HEK293T (cell line): ENCODE results near the gene CELA2A.
"Not testable (repeated sequence)": the region's sequence is repeated elsewhere in the genome, so short reads cannot be mapped to it uniquely, and the experiment has no call there.

ENCODE experiments used
- CTCF ChIA-PET: fragments of 350-600 bp; formaldehyde crosslinking; extraction: SDS; loops from one replicate; lab custom pipeline; 2021; ENCODE audit warnings: antibody characterized with exemption, inconsistent platforms; lab: Yijun Ruan, JAX
- POLR2A ChIA-PET: fragments of 350-600 bp; formaldehyde crosslinking; extraction: SDS; loops from one replicate; lab custom pipeline; 2020; ENCODE audit warnings: antibody characterized with exemption, inconsistent platforms; lab: Yijun Ruan, JAX
- DNase-seq: peaks from one replicate; pipeline ENCODE4 v3.0.0; 2012; ENCODE audit warnings: mixed read lengths; ENCODE audit errors: extremely low spot score
- ARNT ChIP-seq: fragments of 450-650 bp; IDR thresholded peaks from 2 replicates; pipeline ENCODE4 v1.6.1; 2017; ENCODE audit warnings: mild to moderate bottlenecking
- BHLHE40 ChIP-seq: fragments of 450-650 bp; IDR thresholded peaks from 2 replicates; pipeline ENCODE4 v1.6.1; 2016; ENCODE audit warnings: mild to moderate bottlenecking, moderate library complexity, borderline replicate concordance
- CTBP1 ChIP-seq: fragments of 450-650 bp; IDR thresholded peaks from 2 replicates; pipeline ENCODE4 v1.6.1; 2016; ENCODE audit warnings: borderline replicate concordance
- ELF4 ChIP-seq: fragments of 450-650 bp; IDR thresholded peaks from 2 replicates; pipeline ENCODE4 v1.6.1; 2017; ENCODE audit warnings: antibody characterized with exemption
- FOXA1 ChIP-seq: fragments of 450-650 bp; IDR thresholded peaks from 2 replicates; pipeline ENCODE4 v1.6.1; 2016; ENCODE audit warnings: mild to moderate bottlenecking
- FOXK2 ChIP-seq: fragments of 450-650 bp; IDR thresholded peaks from 2 replicates; pipeline ENCODE4 v1.6.1; 2016; ENCODE audit warnings: mild to moderate bottlenecking
- FOXM1 ChIP-seq: fragments of 450-650 bp; IDR thresholded peaks from 2 replicates; pipeline ENCODE4 v1.6.1; 2017; ENCODE audit warnings: mild to moderate bottlenecking, borderline replicate concordance
- HDGF ChIP-seq: fragments of 450-650 bp; IDR thresholded peaks from 2 replicates; pipeline ENCODE4 v1.6.1; 2017; ENCODE audit warnings: antibody characterized with exemption, borderline replicate concordance
- L3MBTL2 ChIP-seq: fragments of 450-650 bp; conservative IDR thresholded peaks from 2 replicates; pipeline ENCODE4 v1.6.1; 2016; ENCODE audit warnings: mild to moderate bottlenecking
- LEF1 ChIP-seq: fragments of 450-650 bp; IDR thresholded peaks from 2 replicates; pipeline ENCODE4 v1.6.1; 2017; ENCODE audit warnings: mild to moderate bottlenecking, borderline replicate concordance
- NFRKB ChIP-seq: fragments of 450-650 bp; IDR thresholded peaks from 2 replicates; pipeline ENCODE4 v1.6.1; 2016; ENCODE audit warnings: mild to moderate bottlenecking, moderate library complexity
- PKNOX1 ChIP-seq: fragments of 450-650 bp; IDR thresholded peaks from 2 replicates; pipeline ENCODE4 v1.6.1; 2016
- SP1 ChIP-seq: fragments of 450-650 bp; IDR thresholded peaks from 2 replicates; pipeline ENCODE4 v1.6.1; 2017
- SUZ12 ChIP-seq: fragments of 450-650 bp; IDR thresholded peaks from 2 replicates; pipeline ENCODE4 v1.6.1; 2016; ENCODE audit warnings: mild to moderate bottlenecking
- TARDBP ChIP-seq: fragments of 450-650 bp; IDR thresholded peaks from 2 replicates; pipeline ENCODE4 v1.6.1; 2016
- ZNF384 ChIP-seq: fragments of 450-650 bp; IDR thresholded peaks from 2 replicates; pipeline ENCODE4 v1.6.1; 2016

Gene CELA2A

GRCh38 chr1:15472587-15472986 lies 16.1 kb downstream of the CELA2A start:
- no peak for DNase-seq
- ChIA-PET POLR2A (no interaction called here), CTCF (no interaction called here)
- TF ChIP-seq SP1 = no peak
- TF ChIP-seq ZNF384 = no peak
- TF ChIP-seq PKNOX1 = peak; percentile 70

GRCh38 chr1:15475752-15476314 lies 19.3 kb downstream of the CELA2A start, which contains the start of gene CELA2B:
Gene CELA2B (plus strand): TSS chr1:15476104. CDS start chr1:15476126, 22 bp downstream.
- ChIA-PET POLR2A (no interaction called here), CTCF (no interaction called here)
- no peak for DNase-seq
- no peak for TF ChIP-seq SP1
- TF ChIP-seq FOXA1 = no peak
- TF ChIP-seq CTBP1 = no peak
- TF ChIP-seq HDGF = no peak
- no peak for TF ChIP-seq BHLHE40
- no peak for TF ChIP-seq L3MBTL2
- TF ChIP-seq FOXM1 = no peak
- no peak for TF ChIP-seq PKNOX1
- no peak for TF ChIP-seq NFRKB
- no peak for TF ChIP-seq ARNT
- TF ChIP-seq LEF1 = no peak
- TF ChIP-seq FOXK2 = no peak

- POLR2A ChIA-PET = no interaction called here
- TF ChIP-seq NFRKB (no peak), ARNT (no peak), SUZ12 (no peak), BHLHE40 (no peak)
- DNase-seq = no peak
- CTCF ChIA-PET = no interaction called here
Observed at GRCh38 chr1:15476927-15477326, 20.4 kb downstream of the CELA2A start.

GRCh38 chr1:15477646-15478212 lies 21.2 kb downstream of the CELA2A start:
- ChIA-PET CTCF (no interaction called here), POLR2A (no interaction called here)
- TF ChIP-seq PKNOX1 (no peak), CTBP1 (no peak), SP1 (no peak), ARNT (no peak), FOXA1 (no peak), ELF4 (no peak), ZNF384 (no peak), FOXM1 (no peak), FOXK2 (no peak), NFRKB (no peak), LEF1 (no peak)
- DNase-seq = no peak

- TF ChIP-seq LEF1 (no peak), FOXK2 (no peak), ZNF384 (no peak), TARDBP (no peak), FOXM1 (no peak)
- CTCF ChIA-PET = no interaction called here
Observed at GRCh38 chr1:15479654-15480347, 23.3 kb downstream of the CELA2A start.

GRCh38 chr1:15482455-15482854 lies 25.9 kb downstream of the CELA2A start:
- POLR2A ChIA-PET = not testable (repeated sequence)

More at GRCh38 chr1:15479654-15480347, 23.3 kb downstream of the CELA2A start:
- DNase-seq = no peak
- POLR2A ChIA-PET = no interaction called here

GRCh38 chr1:15482983-15483543 lies 26.5 kb downstream of the CELA2A start:
- CTCF ChIA-PET, DNase-seq, POLR2A ChIA-PET: not testable (repeated sequence)

More at GRCh38 chr1:15482455-15482854, 25.9 kb downstream of the CELA2A start:
- DNase-seq, CTCF ChIA-PET: not testable (repeated sequence)
